Bronchial epithelial cell (primary cell): ENCODE measurements around the gene CCDC150. TPM values are rescaled to one million over a fixed set of nuclear protein-coding genes. Genes with fewer than 3 reads are reported as not detected.

ENCODE experiments used
- DNase-seq: peaks from one replicate; pipeline ENCODE4 v3.0.0-alpha.2; 2010; ENCODE audit warnings: low read depth
- FAIRE-seq: peaks from 2 replicates; lab custom pipeline; 2011; peaks lifted over from hg19 to GRCh38; lab: Jason Lieb, UNC
- H3K27me3 ChIP-seq: 2 replicates; pipeline ENCODE4 v1.5.1; 2011; ENCODE audit warnings: low read length; ENCODE audit not compliant: control insufficient read depth, insufficient read depth
- H3K36me3 ChIP-seq: 2 replicates; pipeline ENCODE4 v1.5.1; 2011; ENCODE audit warnings: low read length; ENCODE audit not compliant: control insufficient read depth, insufficient read depth
- H3K4me3 ChIP-seq: 2 replicates; pipeline ENCODE4 v1.5.1; 2011; ENCODE audit warnings: mild to moderate bottlenecking, low read depth, low read length, control low read depth
- CTCF ChIP-seq: IDR thresholded peaks from 2 replicates; pipeline ENCODE4 v1.5.1; 2011; ENCODE audit warnings: mild to moderate bottlenecking, moderate library complexity, low read length, control low read depth, inconsistent platforms; ENCODE audit not compliant: insufficient read depth, severe bottlenecking
- total RNA-seq: library from RNA; depleted of rRNA; stranded (reverse); fragments of >200 nt; gene quantifications from 2 replicates; pipeline ENCODE4 v1.2.1, GENCODE V29; 2014

CCDC150 gene
- total RNA-seq, 1 donor from 2014 or later = 2.4 TPM

- DNase-seq = no peak
- no peaks in the 10 kb centered on the region for H3K36me3 ChIP-seq
- peak; percentile 13 for FAIRE-seq
- no peak for TF ChIP-seq CTCF
- no peak overlapping the region for H3K4me3 ChIP-seq
- H3K27me3 ChIP-seq = no peaks in the 10 kb centered on the region
Observed at GRCh38 chr2:196743165-196743564, 103.7 kb downstream of the CCDC150 start.

GRCh38 chr2:196745711-196746110, 106.2 kb downstream of the CCDC150 start:
- DNase-seq (peak; percentile 62), FAIRE-seq (no peak)

GRCh38 chr2:196747400-196747799, 107.9 kb downstream of the CCDC150 start:
- no peak for TF ChIP-seq CTCF
- Histone ChIP-seq H3K27me3 (no peaks in the 10 kb centered on the region), H3K4me3 (no peak overlapping the region), H3K36me3 (no peaks in the 10 kb centered on the region)
- DNase-seq = no peak
- FAIRE-seq = no peak

More at GRCh38 chr2:196745711-196746110, 106.2 kb downstream of the CCDC150 start:
- Histone ChIP-seq H3K4me3 (no peak overlapping the region), H3K27me3 (no peaks in the 10 kb centered on the region), H3K36me3 (no peaks in the 10 kb centered on the region)
- no peak for TF ChIP-seq CTCF

GRCh38 chr2:196748123-196748522, 108.6 kb downstream of the CCDC150 start:
- H3K27me3 ChIP-seq = no peaks in the 10 kb centered on the region
- DNase-seq = no peak
- H3K36me3 ChIP-seq = no peaks in the 10 kb centered on the region
- no peak overlapping the region for H3K4me3 ChIP-seq
- TF ChIP-seq CTCF = no peak
- no peak for FAIRE-seq

GRCh38 chr2:196750291-196750923, 110.9 kb downstream of the CCDC150 start:
- no peaks in the 10 kb centered on the region for H3K27me3 ChIP-seq
- no peaks in the 10 kb centered on the region for H3K36me3 ChIP-seq
- FAIRE-seq (no peak), DNase-seq (no peak)
- TF ChIP-seq CTCF = no peak
- no peak overlapping the region for H3K4me3 ChIP-seq
